ENCODE data around the gene SIGLEC12. TPM values are rescaled to one million over a fixed set of nuclear protein-coding genes. Genes with fewer than 3 reads are reported as not detected.

Gene SIGLEC12
- total and polyA plus RNA-seq, 2 of the 13 experiments (the other 11 are each of a cell fraction or from before 2014, with no cell fraction given) = not detected

- FAIRE-seq (no peak), DNase-seq (ENCODE audit: low spot score) (no peak), ATAC-seq (no peak)
- BruUV-seq (replicated peaks) = no TSS peak
- WGBS (ENCODE audit: low lambda C conversion rate) = 2% methylated on average over 8 of the region's 11 CpGs
- ChIA-PET CTCF (ENCODE audit: low intra/inter-chr PET ratio, low total read pairs) (no interaction called here), POLR2A (no interaction called here)
- Histone ChIP-seq H3K36me3 (replicated peaks in 1 of 2; ENCODE audit: control insufficient read depth in 1 of 2, insufficient read depth in 2 of 2, low read length in 2 of 2) (no peaks in the 10 kb centered on the region), H3K9me3 (ENCODE audit: low read length) (no peaks in the 10 kb centered on the region), H3K4me3 (replicated peaks in 1 of 3; ENCODE audit: insufficient read depth in 1 of 3, low read depth in 2 of 3, low read length in 3 of 3) (no peak overlapping the region), H3K4me2 (ENCODE audit: low read depth, low read length) (no peak overlapping the region), H3K9ac (ENCODE audit: insufficient read depth, low read depth, low read length) (no peak overlapping the region), H4K20me1 (ENCODE audit: insufficient read depth, low read length) (no peaks in the 10 kb centered on the region), H3K27ac (ENCODE audit: extremely low read length, insufficient read depth, low read length) (no peak overlapping the region), H3K27me3 (ENCODE audit: control insufficient read depth in 1 of 2, insufficient read depth in 2 of 2, low read length in 2 of 2) (peaks cover 4 to 42% of the 10 kb centered on the region in 2 experiments; a peak in 4 of 5 replicates), H2AFZ (ENCODE audit: low read length) (no peak overlapping the region), H3K4me1 (ENCODE audit: insufficient read depth, low read length) (peaks cover 15% of the 10 kb centered on the region; the same call in 1 of the 2 replicates), H3K79me2 (ENCODE audit: insufficient read depth, low read length) (no peaks in the 10 kb centered on the region)
- no peak for TF ChIP-seq IKZF4 (CRISPR knock-in tag; IDR thresholded peaks at IDR 0.05; ENCODE audit: borderline replicate concordance, low read depth, not compliant biosample characterization)
- TF ChIP-seq ZNF598 (CRISPR knock-in tag; IDR thresholded peaks at IDR 0.05; ENCODE audit: borderline replicate concordance) = no peak
- no peak for TF ChIP-seq ZNF292 (CRISPR knock-in tag; IDR thresholded peaks at IDR 0.05; ENCODE audit: borderline replicate concordance, low read depth)
- TF ChIP-seq ZSCAN25 (CRISPR knock-in tag; IDR thresholded peaks at IDR 0.05) = no peak
- no peak for TF ChIP-seq TRIM22 (IDR thresholded peaks at IDR 0.05)
- TF ChIP-seq SIN3A (IDR thresholded peaks at IDR 0.05; ENCODE audit: borderline replicate concordance, low read depth, low read length) = no peak
- TF ChIP-seq PHF8 (CRISPR knock-in tag; IDR thresholded peaks at IDR 0.05) = no peak
- TF ChIP-seq THYN1 (CRISPR knock-in tag; IDR thresholded peaks at IDR 0.05; ENCODE audit: borderline replicate concordance, low read depth) = no peak
- no peak for TF ChIP-seq SP4 (CRISPR knock-in tag; IDR thresholded peaks at IDR 0.05)
- no peak for TF ChIP-seq NR1H2 (CRISPR knock-in tag; IDR thresholded peaks at IDR 0.05; ENCODE audit: borderline replicate concordance, low read depth)
- TF ChIP-seq MYC (CRISPR knock-in tag; IDR thresholded peaks at IDR 0.05; ENCODE audit: borderline replicate concordance) = no peak
- no peak for TF ChIP-seq FOXA1 (IDR thresholded peaks at IDR 0.05)
- TF ChIP-seq FOXA1 (CRISPR knock-in tag; IDR thresholded peaks at IDR 0.05) = no peak
- TF ChIP-seq ZNF704 (CRISPR knock-in tag; IDR thresholded peaks at IDR 0.05; ENCODE audit: borderline replicate concordance) = no peak
- TF ChIP-seq, protein P1, sequence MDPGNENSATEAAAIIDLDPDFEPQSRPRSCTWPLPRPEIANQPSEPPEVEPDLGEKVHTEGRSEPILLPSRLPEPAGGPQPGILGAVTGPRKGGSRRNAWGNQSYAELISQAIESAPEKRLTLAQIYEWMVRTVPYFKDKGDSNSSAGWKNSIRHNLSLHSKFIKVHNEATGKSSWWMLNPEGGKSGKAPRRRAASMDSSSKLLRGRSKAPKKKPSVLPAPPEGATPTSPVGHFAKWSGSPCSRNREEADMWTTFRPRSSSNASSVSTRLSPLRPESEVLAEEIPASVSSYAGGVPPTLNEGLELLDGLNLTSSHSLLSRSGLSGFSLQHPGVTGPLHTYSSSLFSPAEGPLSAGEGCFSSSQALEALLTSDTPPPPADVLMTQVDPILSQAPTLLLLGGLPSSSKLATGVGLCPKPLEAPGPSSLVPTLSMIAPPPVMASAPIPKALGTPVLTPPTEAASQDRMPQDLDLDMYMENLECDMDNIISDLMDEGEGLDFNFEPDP (CRISPR knock-in tag; conservative IDR thresholded peaks at IDR 0.05) = no peak
- in situ Hi-C loops (cut with HindIII; ENCODE audit: extremely low pct_ligation_motif_present, low pct_unique_long_range_greater_than_20kb) = no loop called here
- intact Hi-C loops (cut with micrococcal nuclease; ENCODE audit: unreplicated experiment) = no loop called here
Observed at GRCh38 chr19:51456541-51457290, 44.9 kb downstream of the SIGLEC12 start.

Data from HepG2 (cell line).